GM23338 (cell line): ENCODE results near the gene TAF13. TPM values are rescaled to one million over a fixed set of nuclear protein-coding genes. Genes with fewer than 3 reads are reported as not detected.

Source experiments
- ATAC-seq: fragments of 200-7000 bp; cut with Tn5 transposase; 3 replicates; pipeline ENCODE4 v1.9.1; 2020
- DNase-seq: peaks from one replicate; pipeline ENCODE4 v3.0.0-alpha.2; 2015; ENCODE audit warnings: low spot score
- H2AFZ ChIP-seq: fragments of 200-600 bp; sonication (generic); 2 replicates; pipeline ENCODE4 v1.8.0; 2016; ENCODE audit warnings: antibody characterized with exemption, mild to moderate bottlenecking, moderate library complexity
- H3F3A ChIP-seq: fragments of 200-600 bp; sonication (generic); replicated peaks from 2 replicates; pipeline ENCODE4 v1.8.0; 2017; ENCODE audit warnings: antibody characterized with exemption, mixed run types, low read depth
- H3K27ac ChIP-seq: fragments of 200-600 bp; sonication (generic); 2 replicates; pipeline ENCODE4 v1.6.1; 2016; ENCODE audit warnings: low read depth
- H3K27me3 ChIP-seq: fragments of 200-600 bp; sonication (generic); 2 replicates; pipeline ENCODE4 v1.8.0; 2016; ENCODE audit warnings: mild to moderate bottlenecking, mixed run types, moderate library complexity; ENCODE audit not compliant: insufficient read depth
- H3K36me3 ChIP-seq: fragments of 200-600 bp; sonication (generic); 2 replicates; pipeline ENCODE4 v1.8.0; 2016; ENCODE audit warnings: mild to moderate bottlenecking; ENCODE audit not compliant: insufficient read depth
- H3K4me1 ChIP-seq: fragments of 200-600 bp; sonication (generic); 2 replicates; pipeline ENCODE4 v1.8.0; 2016; ENCODE audit warnings: mild to moderate bottlenecking, moderate library complexity; ENCODE audit not compliant: insufficient read depth
- H3K4me2 ChIP-seq: fragments of 200-600 bp; sonication (generic); 2 replicates; pipeline ENCODE4 v1.7.1; 2017; ENCODE audit warnings: mixed run types
- H3K4me3 ChIP-seq: fragments of 200-600 bp; sonication (generic); 2 replicates; pipeline ENCODE4 v1.6.1; 2016; ENCODE audit warnings: mixed run types
- H3K79me2 ChIP-seq: fragments of 200-600 bp; sonication (generic); replicated peaks from 2 replicates; pipeline ENCODE4 v1.8.0; 2017; ENCODE audit warnings: mild to moderate bottlenecking; ENCODE audit not compliant: insufficient read depth
- H3K9me2 ChIP-seq: fragments of 200-600 bp; sonication (generic); 2 replicates; pipeline ENCODE4 v1.8.0; 2017; ENCODE audit not compliant: insufficient read depth
- H4K20me1 ChIP-seq: fragments of 200-600 bp; sonication (generic); replicated peaks from 2 replicates; pipeline ENCODE4 v1.8.0; 2017; ENCODE audit warnings: mild to moderate bottlenecking; ENCODE audit not compliant: insufficient read depth
- H3K27ac Mint-ChIP-seq: 2 replicates; pipeline ENCODE4 v1.8.0; 2020; ENCODE audit warnings: inconsistent platforms, mild to moderate bottlenecking, moderate library complexity, mixed read lengths
- H3K27me3 Mint-ChIP-seq: 3 replicates; pipeline ENCODE4 v1.8.0; 2022; ENCODE audit warnings: low read depth, mild to moderate bottlenecking, moderate library complexity, mixed read lengths, inconsistent platforms; ENCODE audit not compliant: insufficient read depth, poor library complexity
- H3K36me3 Mint-ChIP-seq: 3 replicates; pipeline ENCODE4 v1.8.0; 2021; ENCODE audit warnings: low read depth, mild to moderate bottlenecking, inconsistent platforms, moderate library complexity, mixed read lengths
- H3K4me1 Mint-ChIP-seq: 3 replicates; pipeline ENCODE4 v1.8.0; 2020; ENCODE audit warnings: mild to moderate bottlenecking, inconsistent platforms, mixed read lengths
- H3K4me3 Mint-ChIP-seq: 3 replicates; pipeline ENCODE4 v1.8.0; 2021; ENCODE audit warnings: moderate library complexity, mild to moderate bottlenecking, inconsistent platforms, mixed read lengths
- H3K9me3 Mint-ChIP-seq: 3 replicates; pipeline ENCODE4 v1.8.0; 2020; ENCODE audit warnings: moderate library complexity, mild to moderate bottlenecking, inconsistent platforms, mixed read lengths
- CREB1 ChIP-seq: fragments of 250-450 bp; sonication (Bioruptor Pico); IDR thresholded peaks from 2 replicates; pipeline ENCODE4 v1.5.0; 2020; ENCODE audit warnings: low read depth, mild to moderate bottlenecking, moderate library complexity
- CTCF ChIP-seq, 2 experiments: fragments of 200-600 bp in 1 of 2; sonication (generic) in 1 of 2; conservative IDR thresholded peaks; 2 replicates each; pipeline versions ENCODE4 v1.5.1 to v1.6.1; 2016 to 2017; ENCODE audit warnings: antibody characterized with exemption in 2 of 2, low read depth in 2 of 2, mild to moderate bottlenecking in 2 of 2, moderate library complexity in 1 of 2
- EZH2phosphoT487 ChIP-seq: fragments of 200-600 bp; sonication (generic); IDR thresholded peaks from one replicate; pipeline ENCODE4 v1.8.1; 2018; ENCODE audit warnings: antibody characterized with exemption; ENCODE audit not compliant: unreplicated experiment
- JUNB ChIP-seq: IDR thresholded peaks from one replicate; pipeline ENCODE4 v1.6.1; 2016; ENCODE audit warnings: antibody characterized with exemption; ENCODE audit not compliant: unreplicated experiment
- NANOG ChIP-seq: IDR thresholded peaks from 2 replicates; pipeline ENCODE4 v1.6.1; 2016; ENCODE audit warnings: antibody characterized with exemption, borderline replicate concordance
- POLR2AphosphoS5 ChIP-seq: IDR thresholded peaks from 2 replicates; pipeline ENCODE4 v1.6.1; 2016; ENCODE audit warnings: antibody characterized with exemption, low read depth
- ZNF462 ChIP-seq: fragments of 250-450 bp; sonication (Bioruptor Pico); IDR thresholded peaks from 2 replicates; pipeline ENCODE4 v1.5.0; 2020; ENCODE audit warnings: mild to moderate bottlenecking, moderate library complexity
- polyA plus RNA-seq: library from polyadenylated mRNA; unstranded; fragments of >200 nt; fragmentation: Nextera tagmentation; extraction: Ambion mirVana; gene quantifications from 2 replicates; pipeline ENCODE4 v1.2.1, GENCODE V29; 2016
- total RNA-seq: library from RNA; depleted of rRNA; stranded (reverse); fragments of >200 nt; shearing (Covaris generic); gene quantifications from 2 replicates; pipeline ENCODE4 v1.2.3, GENCODE V29; 2014

Gene TAF13
- total and polyA plus RNA-seq, 2 experiments from 2014 or later, result 43.7 to 55.8 TPM

GRCh38 chr1:109046671-109047070 is 29.1 kb downstream of the TAF13 start:
- ATAC-seq (no peak), DNase-seq (no peak)
- Mint-ChIP-seq H3K9me3 (no peaks in the 10 kb centered on the region), H3K27me3 (peaks cover 4% of the 10 kb centered on the region), H3K36me3 (no peaks in the 10 kb centered on the region; the same call in 2 of the 3 replicates), H3K4me1 (peaks cover 4% of the 10 kb centered on the region; the same call in 2 of the 3 replicates), H3K4me3 (no peak overlapping the region), H3K27ac (no peak overlapping the region)
- TF ChIP-seq CTCF (conservative IDR thresholded peaks at IDR 0.05; ENCODE audit: low read depth in 2 of 2), result no peak
- TF ChIP-seq NANOG, result no peak
- no peak for TF ChIP-seq POLR2AphosphoS5
- TF ChIP-seq ZNF462 (CRISPR knock-in tag), result no peak
- no peak for TF ChIP-seq CREB1 (CRISPR knock-in tag)
- TF ChIP-seq JUNB, result no peak
- TF ChIP-seq EZH2phosphoT487, result no peak
- peaks cover 1% of the 10 kb centered on the region; the same call in 1 of the 2 replicates for H3F3A ChIP-seq
- no peaks in the 10 kb centered on the region for H3K36me3 ChIP-seq
- no peaks in the 10 kb centered on the region for H4K20me1 ChIP-seq
- H3K27ac ChIP-seq, result no peak overlapping the region
- no peak overlapping the region for H3K4me2 ChIP-seq
- no peaks in the 10 kb centered on the region for H3K27me3 ChIP-seq
- 0 out of 2 replicates have a peak overlapping the region, but pooled peaks have one; percentile 23 for H2AFZ ChIP-seq
- H3K79me2 ChIP-seq, result no peaks in the 10 kb centered on the region
- no peaks in the 10 kb centered on the region for H3K9me2 ChIP-seq
- no peaks in the 10 kb centered on the region for H3K4me1 ChIP-seq
- H3K4me3 ChIP-seq, result no peak overlapping the region
